Measurements from ENCODE around the gene CDC42BPG.

CDC42BPG gene

GRCh38 chr11:64857485-64857884 is 13.0 kb upstream of the CDC42BPG start:
- Histone ChIP-seq H3K79me2 (ENCODE audit: low read length) (peaks cover 47% of the 10 kb centered on the region), H3K4me2 (ENCODE audit: low read length) (no peak overlapping the region), H3K9ac (ENCODE audit: low read length) (no peak overlapping the region), H3K4me3 (ENCODE audit: low read length) (no peak overlapping the region), H3K27me3 (ENCODE audit: low read depth, low read length) (no peaks in the 10 kb centered on the region), H2AFZ (ENCODE audit: low read depth, low read length) (no peak overlapping the region), H3K9me3 (ENCODE audit: insufficient read depth, low read length) (no peaks in the 10 kb centered on the region), H3K4me1 (ENCODE audit: low read length) (peaks cover 92% of the 10 kb centered on the region), H4K20me1 (ENCODE audit: insufficient read depth, low read length) (no peaks in the 10 kb centered on the region), H3K36me3 (replicated peaks; ENCODE audit: low read depth, low read length) (peaks cover 40% of the 10 kb centered on the region), H3K27ac (ENCODE audit: low read length) (no peak overlapping the region)
- TF ChIP-seq EZH2phosphoT487 (IDR thresholded peaks at IDR 0.05; ENCODE audit: low read depth), result no peak
- no peak for TF ChIP-seq CTCF (IDR thresholded peaks at IDR 0.05; ENCODE audit: low read depth, low read length)

- Histone ChIP-seq H3K4me2 (ENCODE audit: low read length) (peak overlapping the region; percentile 38), H3K27me3 (ENCODE audit: low read depth, low read length) (no peaks in the 10 kb centered on the region), H3K4me1 (ENCODE audit: low read length) (peaks cover 92% of the 10 kb centered on the region), H3K27ac (ENCODE audit: low read length) (no peak overlapping the region; the same call in 1 of the 2 replicates), H3K9ac (ENCODE audit: low read length) (peak overlapping the region; percentile 14; the same call in 1 of the 2 replicates), H3K79me2 (ENCODE audit: low read length) (peaks cover 40% of the 10 kb centered on the region), H3K36me3 (replicated peaks; ENCODE audit: low read depth, low read length) (peaks cover 40% of the 10 kb centered on the region), H3K4me3 (ENCODE audit: low read length) (no peak overlapping the region), H4K20me1 (ENCODE audit: insufficient read depth, low read length) (no peaks in the 10 kb centered on the region), H2AFZ (ENCODE audit: low read depth, low read length) (no peak overlapping the region), H3K9me3 (ENCODE audit: insufficient read depth, low read length) (no peaks in the 10 kb centered on the region)
- TF ChIP-seq EZH2phosphoT487 (IDR thresholded peaks at IDR 0.05; ENCODE audit: low read depth) (no peak), CTCF (IDR thresholded peaks at IDR 0.05; ENCODE audit: low read depth, low read length) (no peak)
Observed at GRCh38 chr11:64856382-64857227, 12.2 kb upstream of the CDC42BPG start.

- H4K20me1 ChIP-seq (ENCODE audit: insufficient read depth, low read length), result no peaks in the 10 kb centered on the region
- peaks cover 34% of the 10 kb centered on the region for H3K79me2 ChIP-seq (ENCODE audit: low read length)
- H3K4me3 ChIP-seq (ENCODE audit: low read length), result peak overlapping the region; percentile 3; the same call in 1 of the 2 replicates
- no peak for TF ChIP-seq CTCF (IDR thresholded peaks at IDR 0.05; ENCODE audit: low read depth, low read length)
- TF ChIP-seq EZH2phosphoT487 (IDR thresholded peaks at IDR 0.05; ENCODE audit: low read depth), result no peak
- peaks cover 40% of the 10 kb centered on the region for H3K36me3 ChIP-seq (replicated peaks; ENCODE audit: low read depth, low read length)
- peak overlapping the region; percentile 91 for H3K4me2 ChIP-seq (ENCODE audit: low read length)
- no peak overlapping the region for H2AFZ ChIP-seq (ENCODE audit: low read depth, low read length)
- H3K27ac ChIP-seq (ENCODE audit: low read length), result peak overlapping the region; percentile 99
- H3K9ac ChIP-seq (ENCODE audit: low read length), result peak overlapping the region; percentile 6; the same call in 1 of the 2 replicates
- H3K27me3 ChIP-seq (ENCODE audit: low read depth, low read length), result no peaks in the 10 kb centered on the region
- peaks cover 93% of the 10 kb centered on the region for H3K4me1 ChIP-seq (ENCODE audit: low read length)
- H3K9me3 ChIP-seq (ENCODE audit: insufficient read depth, low read length), result no peaks in the 10 kb centered on the region
Observed at GRCh38 chr11:64855596-64856304, 11.3 kb upstream of the CDC42BPG start.

All from OCI-LY3 (cell line).